IPS-20b (cell line): Measurements from ENCODE around the gene PLEKHG2.

Source experiments
- H3K27ac ChIP-seq: one replicate; pipeline ENCODE4 v1.5.1; 2013; ENCODE audit warnings: low read length
- H3K27me3 ChIP-seq: 2 replicates; pipeline ENCODE4 v1.6.1; 2013; ENCODE audit warnings: mild to moderate bottlenecking, low read length, inconsistent platforms; ENCODE audit not compliant: insufficient read depth
- H3K36me3 ChIP-seq: 2 replicates; pipeline ENCODE4 v1.6.1; 2013; ENCODE audit warnings: low read depth, mild to moderate bottlenecking, inconsistent platforms, low read length, moderate library complexity; ENCODE audit not compliant: insufficient read depth
- H3K4me1 ChIP-seq: 2 replicates; pipeline ENCODE4 v1.6.1; 2013; ENCODE audit warnings: mild to moderate bottlenecking, control low read depth, inconsistent platforms, low read length, moderate library complexity; ENCODE audit not compliant: insufficient read depth
- H3K4me3 ChIP-seq: 2 replicates; pipeline ENCODE4 v1.5.1; 2013; ENCODE audit warnings: mild to moderate bottlenecking, low read length, inconsistent platforms
- H3K9ac ChIP-seq: 2 replicates; pipeline ENCODE4 v1.6.1; 2013; ENCODE audit warnings: low read depth, mild to moderate bottlenecking, inconsistent platforms, low read length, moderate library complexity
- H3K9me3 ChIP-seq: 2 replicates; pipeline ENCODE4 v1.6.1; 2013; ENCODE audit warnings: mild to moderate bottlenecking, low read depth, low read length, inconsistent platforms; ENCODE audit not compliant: insufficient read depth

PLEKHG2 gene

DNA sequence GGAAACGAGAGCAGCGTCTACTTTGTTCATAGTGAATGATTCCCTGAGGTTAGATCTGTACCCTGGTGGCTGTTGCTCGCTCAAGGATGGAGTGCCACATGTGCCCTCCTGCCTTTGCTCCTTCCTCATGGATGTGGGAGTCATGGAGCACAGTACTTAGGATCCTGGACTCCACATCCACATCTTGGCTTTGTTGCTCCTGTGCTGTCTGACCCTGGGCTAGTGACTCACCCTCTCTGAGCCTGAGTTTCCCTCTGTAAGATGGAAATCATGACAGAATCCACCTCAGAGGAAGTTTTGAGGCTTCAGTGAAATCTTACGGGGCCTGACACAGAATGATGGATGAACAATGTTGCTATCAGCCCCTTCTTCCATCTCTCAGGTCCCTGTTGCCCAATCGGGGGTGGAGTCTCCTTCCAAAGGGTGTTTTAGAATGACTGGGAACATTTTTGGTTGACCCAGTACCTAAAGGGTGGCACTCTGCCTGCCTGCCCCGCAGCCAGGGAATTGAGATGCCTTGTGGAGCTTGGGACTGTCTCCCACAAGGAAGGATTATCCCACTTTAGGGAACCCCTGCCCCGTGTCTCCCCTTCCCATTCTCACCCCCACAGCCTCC is 58.4 kb downstream of the PLEKHG2 start:
- no peak overlapping the region for H3K9ac ChIP-seq
- no peaks in the 10 kb centered on the region for H3K4me1 ChIP-seq
- peaks cover 92% of the 10 kb centered on the region for H3K36me3 ChIP-seq

GRCh38 chr19:39471756-39472536 is 59.5 kb downstream of the PLEKHG2 start:
- H3K4me3 ChIP-seq, result no peak overlapping the region
- H3K4me1 ChIP-seq, result no peaks in the 10 kb centered on the region
- H3K27me3 ChIP-seq, result no peaks in the 10 kb centered on the region
- H3K9ac ChIP-seq, result no peak overlapping the region
- H3K36me3 ChIP-seq, result peaks cover 93% of the 10 kb centered on the region
- no peaks in the 10 kb centered on the region for H3K9me3 ChIP-seq
- no peak overlapping the region for H3K27ac ChIP-seq

More for the DNA sequence above, 58.4 kb downstream of the PLEKHG2 start:
- Histone ChIP-seq H3K4me3 (no peak overlapping the region), H3K9me3 (no peaks in the 10 kb centered on the region), H3K27me3 (no peaks in the 10 kb centered on the region), H3K27ac (no peak overlapping the region)

DNA sequence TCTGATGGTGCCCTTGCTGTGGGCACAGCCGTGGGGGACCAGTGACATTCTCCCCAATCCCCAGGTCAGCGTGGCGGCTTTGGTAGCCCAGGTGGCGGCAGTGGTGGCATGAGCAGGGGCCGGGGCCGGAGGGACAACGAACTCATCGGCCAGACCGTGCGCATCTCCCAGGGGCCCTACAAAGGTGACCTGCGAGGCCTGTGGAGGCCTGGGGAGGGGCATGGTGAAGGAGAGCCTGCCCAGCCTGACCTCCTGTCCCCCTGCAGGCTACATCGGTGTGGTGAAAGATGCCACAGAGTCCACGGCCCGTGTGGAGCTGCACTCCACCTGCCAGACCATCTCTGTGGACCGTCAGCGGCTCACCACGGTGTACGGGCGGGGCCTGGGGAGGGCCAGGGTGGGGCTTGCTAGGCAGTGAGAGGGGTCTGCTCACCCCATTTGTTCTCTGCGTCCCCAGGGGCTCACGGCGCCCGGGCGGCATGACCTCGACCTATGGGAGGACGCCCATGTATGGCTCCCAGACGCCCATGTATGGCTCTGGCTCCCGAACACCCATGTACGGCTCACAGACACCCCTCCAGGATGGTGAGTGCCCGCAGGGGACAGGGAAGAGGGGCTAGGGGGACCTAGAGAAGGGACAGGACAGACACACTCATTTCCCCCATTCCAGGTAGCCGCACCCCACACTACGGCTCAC is 60.4 kb downstream of the PLEKHG2 start:
- Histone ChIP-seq H3K27ac (no peak overlapping the region), H3K27me3 (no peaks in the 10 kb centered on the region), H3K36me3 (peaks cover 86% of the 10 kb centered on the region), H3K9me3 (no peaks in the 10 kb centered on the region), H3K4me3 (no peak overlapping the region), H3K4me1 (no peaks in the 10 kb centered on the region), H3K9ac (no peak overlapping the region)

- no peak overlapping the region for H3K27ac ChIP-seq
- peaks cover 80% of the 10 kb centered on the region for H3K36me3 ChIP-seq
- no peak overlapping the region for H3K9ac ChIP-seq
- H3K9me3 ChIP-seq, result no peaks in the 10 kb centered on the region
- no peak overlapping the region for H3K4me3 ChIP-seq
- no peaks in the 10 kb centered on the region for H3K4me1 ChIP-seq
- H3K27me3 ChIP-seq, result no peaks in the 10 kb centered on the region
Observed at GRCh38 chr19:39473443-39473960, 61.0 kb downstream of the PLEKHG2 start.

- H3K27ac ChIP-seq, result no peak overlapping the region
- no peak overlapping the region for H3K9ac ChIP-seq
- H3K9me3 ChIP-seq, result no peaks in the 10 kb centered on the region
- no peaks in the 10 kb centered on the region for H3K4me1 ChIP-seq
- no peak overlapping the region for H3K4me3 ChIP-seq
- no peaks in the 10 kb centered on the region for H3K27me3 ChIP-seq
- peaks cover 73% of the 10 kb centered on the region for H3K36me3 ChIP-seq
Observed at GRCh38 chr19:39474139-39474620, 61.7 kb downstream of the PLEKHG2 start.

DNA sequence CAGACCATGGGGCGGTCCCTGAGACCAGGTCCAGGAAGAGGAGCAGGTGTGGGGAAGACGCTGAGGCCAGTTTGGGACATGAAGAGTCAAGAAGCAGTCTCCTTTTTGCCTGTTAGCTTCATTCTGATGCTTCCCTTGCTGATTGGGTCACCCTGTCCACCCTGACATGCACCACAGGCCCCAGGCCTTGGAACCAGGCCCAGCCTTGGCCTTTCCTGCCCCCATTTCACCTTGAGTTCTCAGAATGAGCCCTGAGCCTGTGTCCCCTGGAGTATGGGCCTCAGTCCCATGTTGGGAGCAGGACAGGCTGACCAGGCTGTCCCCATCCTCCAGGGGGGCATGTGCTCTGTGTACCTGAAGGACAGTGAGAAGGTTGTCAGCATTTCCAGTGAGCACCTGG is 63.3 kb downstream of the PLEKHG2 start:
- Histone ChIP-seq H3K36me3 (peaks cover 57% of the 10 kb centered on the region), H3K4me1 (no peaks in the 10 kb centered on the region), H3K27ac (no peak overlapping the region), H3K9ac (no peak overlapping the region), H3K9me3 (no peaks in the 10 kb centered on the region), H3K4me3 (no peak overlapping the region), H3K27me3 (no peaks in the 10 kb centered on the region)
